ENCODE results near the gene RDH11.

The RDH11 gene

GRCh38 chr14:67663633-67664032, 31.9 kb downstream of the RDH11 start:
- Histone ChIP-seq H3K4me2 (ENCODE audit: low read depth, low read length, poor library complexity, severe bottlenecking) (no peak overlapping the region), H3K9me3 (ENCODE audit: insufficient read depth, low read length) (no peaks in the 10 kb centered on the region), H3K79me2 (ENCODE audit: insufficient read depth, low read length) (peaks cover 80% of the 10 kb centered on the region), H3F3A (ENCODE audit: insufficient read depth) (no peaks in the 10 kb centered on the region), H2AFZ (ENCODE audit: low read depth, low read length, severe bottlenecking) (no peak overlapping the region), H3K9me2 (replicated peaks; ENCODE audit: insufficient read depth, low read length) (no peaks in the 10 kb centered on the region), H4K20me1 (ENCODE audit: low read depth, low read length) (no peaks in the 10 kb centered on the region), H3K27ac (ENCODE audit: low read depth, low read length) (no peak overlapping the region), H3K36me3 (ENCODE audit: low read length) (peaks cover 2% of the 10 kb centered on the region; the same call in 1 of the 2 replicates), H3K9ac (ENCODE audit: low read length) (no peak overlapping the region), H3K27me3 (ENCODE audit: low read length) (no peaks in the 10 kb centered on the region), H3K4me3 (ENCODE audit: insufficient read depth, low read length, poor library complexity, severe bottlenecking) (no peak overlapping the region)
- TF ChIP-seq EZH2phosphoT487 (conservative IDR thresholded peaks at IDR 0.05; ENCODE audit: low read length), result no peak

DNA sequence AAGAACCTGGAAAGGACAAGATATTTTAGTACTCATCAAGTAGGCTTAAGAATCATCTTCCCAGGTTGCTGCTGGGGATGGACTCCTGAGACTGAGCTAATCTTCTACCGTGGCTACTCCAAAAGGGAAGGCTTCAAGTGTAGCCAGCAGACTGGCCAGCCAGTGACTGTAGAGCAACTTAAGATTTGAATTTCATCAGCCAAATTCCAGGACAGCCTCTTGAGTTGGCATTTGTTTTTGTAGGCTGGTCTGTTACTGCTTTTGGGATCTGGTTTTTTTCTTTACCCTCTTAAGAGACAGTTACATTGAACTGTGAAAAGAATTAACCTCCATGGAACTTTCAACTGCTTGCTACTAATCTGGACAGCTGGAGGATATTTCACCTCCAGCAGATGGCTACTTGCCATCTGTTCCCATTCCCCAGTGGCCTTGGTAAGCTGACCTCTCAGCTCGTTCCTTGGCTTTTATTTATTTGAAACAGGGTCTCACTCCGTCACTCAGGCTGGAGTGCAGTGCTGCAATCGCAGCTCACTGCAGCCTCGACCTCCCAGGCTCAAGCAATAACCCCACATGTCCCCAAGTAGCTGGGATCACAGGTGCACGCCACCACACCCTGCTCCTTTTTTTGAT, 41.8 kb downstream of the RDH11 start:
- Histone ChIP-seq H3K9me3 (ENCODE audit: insufficient read depth, low read length) (no peaks in the 10 kb centered on the region), H3K79me2 (ENCODE audit: insufficient read depth, low read length) (no peaks in the 10 kb centered on the region), H4K20me1 (ENCODE audit: low read depth, low read length) (no peaks in the 10 kb centered on the region), H3K9me2 (replicated peaks; ENCODE audit: insufficient read depth, low read length) (no peaks in the 10 kb centered on the region), H3F3A (ENCODE audit: insufficient read depth) (no peaks in the 10 kb centered on the region), H3K27me3 (ENCODE audit: low read length) (no peaks in the 10 kb centered on the region), H3K36me3 (ENCODE audit: low read length) (peaks cover 15% of the 10 kb centered on the region), H3K27ac (ENCODE audit: low read depth, low read length) (no peak overlapping the region), H3K9ac (ENCODE audit: low read length) (no peak overlapping the region), H3K4me2 (ENCODE audit: low read depth, low read length, poor library complexity, severe bottlenecking) (no peak overlapping the region), H2AFZ (ENCODE audit: low read depth, low read length, severe bottlenecking) (no peak overlapping the region), H3K4me3 (ENCODE audit: insufficient read depth, low read length, poor library complexity, severe bottlenecking) (no peak overlapping the region)
- no peak for TF ChIP-seq EZH2phosphoT487 (conservative IDR thresholded peaks at IDR 0.05; ENCODE audit: low read length)
- TF ChIP-seq, protein P1, sequence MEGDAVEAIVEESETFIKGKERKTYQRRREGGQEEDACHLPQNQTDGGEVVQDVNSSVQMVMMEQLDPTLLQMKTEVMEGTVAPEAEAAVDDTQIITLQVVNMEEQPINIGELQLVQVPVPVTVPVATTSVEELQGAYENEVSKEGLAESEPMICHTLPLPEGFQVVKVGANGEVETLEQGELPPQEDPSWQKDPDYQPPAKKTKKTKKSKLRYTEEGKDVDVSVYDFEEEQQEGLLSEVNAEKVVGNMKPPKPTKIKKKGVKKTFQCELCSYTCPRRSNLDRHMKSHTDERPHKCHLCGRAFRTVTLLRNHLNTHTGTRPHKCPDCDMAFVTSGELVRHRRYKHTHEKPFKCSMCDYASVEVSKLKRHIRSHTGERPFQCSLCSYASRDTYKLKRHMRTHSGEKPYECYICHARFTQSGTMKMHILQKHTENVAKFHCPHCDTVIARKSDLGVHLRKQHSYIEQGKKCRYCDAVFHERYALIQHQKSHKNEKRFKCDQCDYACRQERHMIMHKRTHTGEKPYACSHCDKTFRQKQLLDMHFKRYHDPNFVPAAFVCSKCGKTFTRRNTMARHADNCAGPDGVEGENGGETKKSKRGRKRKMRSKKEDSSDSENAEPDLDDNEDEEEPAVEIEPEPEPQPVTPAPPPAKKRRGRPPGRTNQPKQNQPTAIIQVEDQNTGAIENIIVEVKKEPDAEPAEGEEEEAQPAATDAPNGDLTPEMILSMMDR (IDR thresholded peaks at IDR 0.05; ENCODE audit: insufficient read depth, low read length, poor library complexity, severe bottlenecking), result no peak

GRCh38 chr14:67652189-67652588, 43.4 kb downstream of the RDH11 start:
- H3K27ac ChIP-seq (ENCODE audit: low read depth, low read length), result no peak overlapping the region
- no peak for TF ChIP-seq EZH2phosphoT487 (conservative IDR thresholded peaks at IDR 0.05; ENCODE audit: low read length)
- TF ChIP-seq, protein P1 (IDR thresholded peaks at IDR 0.05; ENCODE audit: insufficient read depth, low read length, poor library complexity, severe bottlenecking), result no peak
- no peaks in the 10 kb centered on the region for H3K27me3 ChIP-seq (ENCODE audit: low read length)
- no peak overlapping the region for H3K4me3 ChIP-seq (ENCODE audit: insufficient read depth, low read length, poor library complexity, severe bottlenecking)
- no peaks in the 10 kb centered on the region for H3K79me2 ChIP-seq (ENCODE audit: insufficient read depth, low read length)
- H3F3A ChIP-seq (ENCODE audit: insufficient read depth), result no peaks in the 10 kb centered on the region
- no peak overlapping the region for H3K4me2 ChIP-seq (ENCODE audit: low read depth, low read length, poor library complexity, severe bottlenecking)
- H4K20me1 ChIP-seq (ENCODE audit: low read depth, low read length), result no peaks in the 10 kb centered on the region
- peaks cover 15% of the 10 kb centered on the region for H3K36me3 ChIP-seq (ENCODE audit: low read length)
- no peaks in the 10 kb centered on the region for H3K9me2 ChIP-seq (replicated peaks; ENCODE audit: insufficient read depth, low read length)
- no peak overlapping the region for H2AFZ ChIP-seq (ENCODE audit: low read depth, low read length, severe bottlenecking)
- H3K9me3 ChIP-seq (ENCODE audit: insufficient read depth, low read length), result no peaks in the 10 kb centered on the region
- no peak overlapping the region for H3K9ac ChIP-seq (ENCODE audit: low read length)

DNA sequence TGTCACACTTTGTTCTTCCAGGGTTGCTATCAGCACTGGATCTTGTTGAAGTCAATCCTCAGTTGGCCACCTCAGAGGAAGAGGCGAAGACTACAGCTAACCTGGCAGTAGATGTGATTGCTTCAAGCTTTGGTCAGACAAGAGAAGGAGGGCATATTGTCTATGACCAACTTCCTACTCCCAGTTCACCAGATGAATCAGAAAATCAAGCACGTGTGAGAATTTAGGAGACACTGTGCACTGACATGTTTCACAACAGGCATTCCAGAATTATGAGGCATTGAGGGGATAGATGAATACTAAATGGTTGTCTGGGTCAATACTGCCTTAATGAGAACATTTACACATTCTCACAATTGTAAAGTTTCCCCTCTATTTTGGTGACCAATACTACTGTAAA, 44.9 kb downstream of the RDH11 start:
- Histone ChIP-seq H3K27me3 (ENCODE audit: low read length) (no peaks in the 10 kb centered on the region), H3F3A (ENCODE audit: insufficient read depth) (no peaks in the 10 kb centered on the region), H3K36me3 (ENCODE audit: low read length) (peaks cover 12% of the 10 kb centered on the region), H3K4me3 (ENCODE audit: insufficient read depth, low read length, poor library complexity, severe bottlenecking) (no peak overlapping the region), H3K9me2 (replicated peaks; ENCODE audit: insufficient read depth, low read length) (no peaks in the 10 kb centered on the region), H3K9ac (ENCODE audit: low read length) (no peak overlapping the region), H3K27ac (ENCODE audit: low read depth, low read length) (no peak overlapping the region), H4K20me1 (ENCODE audit: low read depth, low read length) (no peaks in the 10 kb centered on the region), H3K79me2 (ENCODE audit: insufficient read depth, low read length) (no peaks in the 10 kb centered on the region), H3K4me2 (ENCODE audit: low read depth, low read length, poor library complexity, severe bottlenecking) (no peak overlapping the region), H3K9me3 (ENCODE audit: insufficient read depth, low read length) (no peaks in the 10 kb centered on the region), H2AFZ (ENCODE audit: low read depth, low read length, severe bottlenecking) (no peak overlapping the region)
- no peak for TF ChIP-seq EZH2phosphoT487 (conservative IDR thresholded peaks at IDR 0.05; ENCODE audit: low read length)
- TF ChIP-seq, protein P1 (IDR thresholded peaks at IDR 0.05; ENCODE audit: insufficient read depth, low read length, poor library complexity, severe bottlenecking), result no peak
